ENCODE data around the gene HDDC2.

The HDDC2 gene

GRCh38 chr6:125233202-125233601 lies 68.6 kb downstream of the HDDC2 start:
- no peak for DNase-seq (ENCODE audit: low spot score)

GRCh38 chr6:125232466-125232865 lies 69.3 kb downstream of the HDDC2 start:
- DNase-seq (ENCODE audit: low spot score): no peak

- no peak for DNase-seq (ENCODE audit: low spot score)
Measured at GRCh38 chr6:125231574-125232343, 70.0 kb downstream of the HDDC2 start.

GRCh38 chr6:125231133-125231532 lies 70.6 kb downstream of the HDDC2 start:
- no peak for DNase-seq (ENCODE audit: low spot score)

- DNase-seq (ENCODE audit: low spot score): no peak
Measured at GRCh38 chr6:125230674-125231073, 71.1 kb downstream of the HDDC2 start.

GRCh38 chr6:125228981-125229479 lies 72.7 kb downstream of the HDDC2 start:
- DNase-seq (ENCODE audit: low spot score): no peak

- no peak for DNase-seq (ENCODE audit: low spot score)
Measured at GRCh38 chr6:125227244-125227643, 74.5 kb downstream of the HDDC2 start.
